Neural cell (in vitro differentiated cells): ENCODE results near the gene PLCB1.

ENCODE experiments used
- POLR2AphosphoS5 ChIP-seq: IDR thresholded peaks from 2 replicates; pipeline ENCODE4 v1.6.1; 2012
- TF ChIP-seq, protein P1 (sequence below): fragments of 450-650 bp; IDR thresholded peaks from 2 replicates; pipeline ENCODE4 v1.5.1; 2014; ENCODE audit warnings: antibody characterized with exemption, mild to moderate bottlenecking, moderate library complexity; ENCODE audit not compliant: poor library complexity, severe bottlenecking

DNA sequence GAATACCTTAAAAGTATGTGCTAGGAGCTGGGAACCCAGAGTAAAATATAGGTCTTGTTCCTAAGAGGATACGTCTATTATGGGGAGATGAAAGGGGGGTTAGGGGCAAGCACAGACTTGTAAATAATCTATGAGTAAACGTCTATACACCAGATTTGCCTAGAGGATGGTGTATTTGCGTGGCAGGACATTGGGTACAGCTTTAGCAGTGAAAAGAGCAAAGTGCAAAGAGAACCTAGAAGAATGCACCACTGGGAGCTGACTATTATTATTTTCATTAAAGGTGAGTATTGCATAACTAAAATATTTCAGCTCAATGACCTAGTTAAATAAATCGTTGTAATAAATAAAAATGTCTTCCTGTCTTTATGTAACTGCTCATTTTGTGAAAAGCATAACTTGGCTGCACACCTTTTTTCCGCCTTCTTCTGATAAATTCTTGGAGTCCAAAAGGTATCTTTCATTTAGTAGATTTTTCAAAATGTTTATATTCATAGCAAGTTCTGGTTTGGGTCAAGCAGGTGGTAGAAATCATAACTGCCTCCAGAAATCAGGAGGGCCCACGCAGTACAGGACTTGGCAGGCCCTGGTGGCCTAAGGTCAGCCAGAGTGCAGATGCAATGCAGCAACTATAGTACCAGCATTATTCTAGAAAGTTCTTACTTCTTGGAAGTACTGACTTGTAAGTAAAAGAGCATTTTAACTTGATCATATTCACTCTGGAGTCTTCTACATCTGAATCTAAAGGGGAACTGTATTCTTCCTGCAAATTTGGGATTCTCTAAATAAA is 357.2 kb downstream of the PLCB1 start:
- TF ChIP-seq, protein P1, sequence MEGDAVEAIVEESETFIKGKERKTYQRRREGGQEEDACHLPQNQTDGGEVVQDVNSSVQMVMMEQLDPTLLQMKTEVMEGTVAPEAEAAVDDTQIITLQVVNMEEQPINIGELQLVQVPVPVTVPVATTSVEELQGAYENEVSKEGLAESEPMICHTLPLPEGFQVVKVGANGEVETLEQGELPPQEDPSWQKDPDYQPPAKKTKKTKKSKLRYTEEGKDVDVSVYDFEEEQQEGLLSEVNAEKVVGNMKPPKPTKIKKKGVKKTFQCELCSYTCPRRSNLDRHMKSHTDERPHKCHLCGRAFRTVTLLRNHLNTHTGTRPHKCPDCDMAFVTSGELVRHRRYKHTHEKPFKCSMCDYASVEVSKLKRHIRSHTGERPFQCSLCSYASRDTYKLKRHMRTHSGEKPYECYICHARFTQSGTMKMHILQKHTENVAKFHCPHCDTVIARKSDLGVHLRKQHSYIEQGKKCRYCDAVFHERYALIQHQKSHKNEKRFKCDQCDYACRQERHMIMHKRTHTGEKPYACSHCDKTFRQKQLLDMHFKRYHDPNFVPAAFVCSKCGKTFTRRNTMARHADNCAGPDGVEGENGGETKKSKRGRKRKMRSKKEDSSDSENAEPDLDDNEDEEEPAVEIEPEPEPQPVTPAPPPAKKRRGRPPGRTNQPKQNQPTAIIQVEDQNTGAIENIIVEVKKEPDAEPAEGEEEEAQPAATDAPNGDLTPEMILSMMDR, result no peak
- no peak for TF ChIP-seq POLR2AphosphoS5
